H1 (cell line): ENCODE measurements around the gene ZBTB16.

Experiments
- CTCF ChIP-seq, 3 experiments: IDR thresholded peaks; 1 replicate in 2 of 3; 2 replicates in 1 of 3; pipeline versions ENCODE4 v1.5.1 to v1.6.1; 2011; ENCODE audit warnings: low read length in 3 of 3, mild to moderate bottlenecking in 3 of 3, inconsistent platforms in 2 of 3, low read depth in 1 of 3, moderate library complexity in 1 of 3; ENCODE audit not compliant: insufficient read depth in 1 of 3; ENCODE audit errors: control extremely low read depth in 1 of 3
- EZH2 ChIP-seq: fragments of 200-600 bp; sonication (generic); IDR thresholded peaks from 2 replicates; pipeline ENCODE4 v1.7.1; 2012; ENCODE audit warnings: low read depth, mild to moderate bottlenecking, moderate library complexity, low read length, inconsistent platforms; ENCODE audit not compliant: severe bottlenecking
- GABPA ChIP-seq: IDR thresholded peaks from 2 replicates; pipeline ENCODE4 v1.6.1; 2011; ENCODE audit warnings: mild to moderate bottlenecking, low read length, moderate library complexity, borderline replicate concordance; ENCODE audit not compliant: insufficient read depth
- KDM1A ChIP-seq: fragments of 200-600, 300-600 bp; sonication (generic); IDR thresholded peaks from 2 replicates; pipeline ENCODE4 v1.7.1; 2016; ENCODE audit warnings: mild to moderate bottlenecking, low read length, borderline replicate concordance
- KDM5A ChIP-seq: fragments of 200-600 bp; IDR thresholded peaks from 2 replicates; pipeline ENCODE4 v1.7.1; 2012; ENCODE audit warnings: mild to moderate bottlenecking, low read length, inconsistent platforms, mixed read lengths
- POLR2A ChIP-seq, 2 experiments: IDR thresholded peaks; 1 replicate in 1 of 2; 2 replicates in 1 of 2; pipeline ENCODE4 v1.6.1; 2011; ENCODE audit warnings: low read depth in 2 of 2, low read length in 2 of 2, mild to moderate bottlenecking in 2 of 2; ENCODE audit errors: control extremely low read depth in 1 of 2
- ZNF274 ChIP-seq: IDR thresholded peaks from 2 replicates; pipeline ENCODE4 v1.7.0; 2012; ENCODE audit warnings: low read length, borderline replicate concordance; ENCODE audit errors: extremely low read depth

- TF ChIP-seq CTCF (IDR thresholded peaks at IDR 0.05; ENCODE audit: control extremely low read depth in 1 of 3, insufficient read depth in 1 of 3, low read depth in 1 of 3, low read length in 3 of 3) (no peak), GABPA (no peak), EZH2 (no peak), KDM5A (no peak), POLR2A (IDR thresholded peaks at IDR 0.05; ENCODE audit: control extremely low read depth in 1 of 2, low read depth in 2 of 2, low read length in 2 of 2) (no peak), ZNF274 (no peak), KDM1A (no peak)
Measured at GRCh38 chr11:114140826-114141225, 81.3 kb downstream of the ZBTB16 start.
